ENCODE data around the gene CDK14.

Gene CDK14

GRCh38 chr7:90838799-90839198 is 242.7 kb downstream of the CDK14 start:
- no peak for DNase-seq
- Histone ChIP-seq H3K36me3 (no peaks in the 10 kb centered on the region), H3K4me3 (ENCODE audit: low read depth, low read length) (no peak overlapping the region), H3K27ac (no peak overlapping the region), H3K27me3 (ENCODE audit: insufficient read depth, low read depth, severe bottlenecking) (no peaks in the 10 kb centered on the region), H3K9me3 (ENCODE audit: severe bottlenecking) (peaks cover 5% of the 10 kb centered on the region)
- no peak for TF ChIP-seq CTCF (IDR thresholded peaks at IDR 0.05; ENCODE audit: low read depth, low read length)

GRCh38 chr7:90839316-90839715 is 243.2 kb downstream of the CDK14 start:
- no peak for DNase-seq
- Histone ChIP-seq H3K4me3 (ENCODE audit: low read depth, low read length) (no peak overlapping the region), H3K27ac (no peak overlapping the region), H3K9me3 (ENCODE audit: severe bottlenecking) (peaks cover 5% of the 10 kb centered on the region), H3K36me3 (no peaks in the 10 kb centered on the region), H3K27me3 (ENCODE audit: insufficient read depth, low read depth, severe bottlenecking) (no peaks in the 10 kb centered on the region)
- no peak for TF ChIP-seq CTCF (IDR thresholded peaks at IDR 0.05; ENCODE audit: low read depth, low read length)

- DNase-seq = no peak
- no peak for TF ChIP-seq CTCF (IDR thresholded peaks at IDR 0.05; ENCODE audit: low read depth, low read length)
- Histone ChIP-seq H3K9me3 (ENCODE audit: severe bottlenecking) (peaks cover 5% of the 10 kb centered on the region), H3K27ac (no peak overlapping the region), H3K4me3 (ENCODE audit: low read depth, low read length) (no peak overlapping the region), H3K36me3 (no peaks in the 10 kb centered on the region), H3K27me3 (ENCODE audit: insufficient read depth, low read depth, severe bottlenecking) (no peaks in the 10 kb centered on the region)
These were observed 243.7 kb downstream of the CDK14 start for GRCh38 chr7:90839727-90840291.

- Histone ChIP-seq H3K27me3 (ENCODE audit: insufficient read depth, low read depth, severe bottlenecking) (no peaks in the 10 kb centered on the region), H3K27ac (no peak overlapping the region), H3K9me3 (ENCODE audit: severe bottlenecking) (peaks cover 5% of the 10 kb centered on the region), H3K4me3 (ENCODE audit: low read depth, low read length) (no peak overlapping the region), H3K36me3 (no peaks in the 10 kb centered on the region)
- TF ChIP-seq CTCF (IDR thresholded peaks at IDR 0.05; ENCODE audit: low read depth, low read length) = no peak
- no peak for DNase-seq
These were observed 245.8 kb downstream of the CDK14 start for GRCh38 chr7:90841759-90842429.

GRCh38 chr7:90842430-90842788 is 246.3 kb downstream of the CDK14 start:
- TF ChIP-seq CTCF (IDR thresholded peaks at IDR 0.05; ENCODE audit: low read depth, low read length) = no peak
- no peak overlapping the region for H3K4me3 ChIP-seq (ENCODE audit: low read depth, low read length)
- H3K27ac ChIP-seq = no peak overlapping the region
- no peaks in the 10 kb centered on the region for H3K36me3 ChIP-seq
- peaks cover 5% of the 10 kb centered on the region for H3K9me3 ChIP-seq (ENCODE audit: severe bottlenecking)
- no peaks in the 10 kb centered on the region for H3K27me3 ChIP-seq (ENCODE audit: insufficient read depth, low read depth, severe bottlenecking)
- no peak for DNase-seq

- Histone ChIP-seq H3K27ac (peak overlapping the region; percentile 41; the same call in 1 of the 2 replicates), H3K9me3 (ENCODE audit: severe bottlenecking) (no peaks in the 10 kb centered on the region), H3K4me3 (ENCODE audit: low read depth, low read length) (no peak overlapping the region), H3K36me3 (no peaks in the 10 kb centered on the region), H3K27me3 (ENCODE audit: insufficient read depth, low read depth, severe bottlenecking) (no peaks in the 10 kb centered on the region)
- DNase-seq = no peak
- TF ChIP-seq CTCF (IDR thresholded peaks at IDR 0.05; ENCODE audit: low read depth, low read length) = no peak
These were observed 247.4 kb downstream of the CDK14 start for GRCh38 chr7:90843472-90843871.
